Liver (tissue), 9 donors: ENCODE data around the gene KCNMB2. TPM values are rescaled to one million over a fixed set of nuclear protein-coding genes. Genes with fewer than 3 reads are reported as not detected.

Source experiments
- DNase-seq: peaks from one replicate; pipeline ENCODE4 v3.0.0-alpha.2; 2017; ENCODE audit warnings: low spot score
- H3K27ac ChIP-seq, 2 donors: one replicate each; pipeline ENCODE4 v1.7.0; 2013; ENCODE audit warnings: inconsistent platforms in 2 of 2, low read length in 2 of 2, control low read depth in 1 of 2, low read depth in 1 of 2, mild to moderate bottlenecking in 1 of 2
- H3K27me3 ChIP-seq, 4 donors: one replicate each; pipeline versions ENCODE4 v1.6.1 to v1.7.0; 2013; ENCODE audit warnings: low read length in 3 of 4, inconsistent platforms in 1 of 4, mild to moderate bottlenecking in 1 of 4, moderate library complexity in 1 of 4; ENCODE audit not compliant: control insufficient read depth in 4 of 4, insufficient read depth in 4 of 4
- H3K36me3 ChIP-seq, 4 donors: one replicate each; pipeline versions ENCODE4 v1.6.1 to v1.7.0; 2013; ENCODE audit warnings: low read length in 3 of 4, mild to moderate bottlenecking in 3 of 4, low read depth in 1 of 4, moderate library complexity in 1 of 4; ENCODE audit not compliant: control insufficient read depth in 4 of 4, insufficient read depth in 3 of 4
- H3K4me1 ChIP-seq, 4 donors: one replicate each; pipeline versions ENCODE4 v1.6.1 to v1.7.0; 2013; ENCODE audit warnings: low read length in 3 of 4, mild to moderate bottlenecking in 3 of 4, moderate library complexity in 1 of 4; ENCODE audit not compliant: control insufficient read depth in 4 of 4, insufficient read depth in 4 of 4
- H3K4me3 ChIP-seq, 3 donors: one replicate each; pipeline versions ENCODE4 v1.6.1 to v1.7.0; 2013; ENCODE audit warnings: low read length in 3 of 3, control low read depth in 1 of 3, low read depth in 1 of 3, mild to moderate bottlenecking in 1 of 3
- H3K9ac ChIP-seq, 2 donors: one replicate each; pipeline ENCODE4 v1.7.0; 2013; ENCODE audit warnings: low read length in 2 of 2, mild to moderate bottlenecking in 2 of 2, moderate library complexity in 2 of 2, control low read depth in 1 of 2, low read depth in 1 of 2
- H3K9me3 ChIP-seq, 4 donors: one replicate each; pipeline versions ENCODE4 v1.6.1 to v1.7.0; 2013; ENCODE audit warnings: low read length in 3 of 4; ENCODE audit not compliant: control insufficient read depth in 4 of 4
- EGR1 ChIP-seq, 2 donors: IDR thresholded peaks; 2 replicates each; pipeline ENCODE4 v1.6.1; 2016 to 2018; ENCODE audit warnings: antibody characterized with exemption in 2 of 2, low read depth in 2 of 2
- FOXA1 ChIP-seq: IDR thresholded peaks from 2 replicates; pipeline ENCODE4 v1.6.1; 2016; ENCODE audit warnings: antibody characterized with exemption
- GABPA ChIP-seq, 2 donors: IDR thresholded peaks in 1 of 2; conservative IDR thresholded peaks in 1 of 2; 2 replicates each; pipeline ENCODE4 v1.6.1; 2016; ENCODE audit warnings: antibody characterized with exemption in 2 of 2, mild to moderate bottlenecking in 1 of 2, moderate library complexity in 1 of 2
- HNF4A ChIP-seq, 2 donors: conservative IDR thresholded peaks; 2 replicates each; pipeline ENCODE4 v1.6.1; 2016; ENCODE audit warnings: antibody characterized with exemption in 2 of 2, mild to moderate bottlenecking in 2 of 2
- HNF4G ChIP-seq: IDR thresholded peaks from 2 replicates; pipeline ENCODE4 v1.6.1; 2016; ENCODE audit warnings: antibody characterized with exemption
- NR2F2 ChIP-seq: IDR thresholded peaks from 2 replicates; pipeline ENCODE4 v1.6.1; 2016; ENCODE audit warnings: antibody characterized with exemption
- RAD21 ChIP-seq, 2 donors: IDR thresholded peaks; 2 replicates each; pipeline ENCODE4 v1.6.1; 2016; ENCODE audit warnings: antibody characterized with exemption in 2 of 2, mild to moderate bottlenecking in 2 of 2
- RXRA ChIP-seq, 2 donors: IDR thresholded peaks; 2 replicates each; pipeline ENCODE4 v1.6.1; 2017 to 2018; ENCODE audit warnings: antibody characterized with exemption in 2 of 2, mild to moderate bottlenecking in 1 of 2
- SP1 ChIP-seq: IDR thresholded peaks from 2 replicates; pipeline ENCODE4 v1.6.1; 2018; ENCODE audit warnings: antibody characterized with exemption, mild to moderate bottlenecking
- WGBS: extraction: QIAGEN DNeasy Blood & Tissue Kit; methylation state at CpG from one replicate; pipeline ENCODE4 v1.1.7; 2013; 5-methylcytosine and 5-hydroxymethylcytosine counted together
- polyA plus RNA-seq, 2 donors: library from polyadenylated mRNA; stranded (reverse) in 1 of 2; unstranded in 1 of 2; fragments of 200-250 nt in 1 of 2; fragments of >200 nt in 1 of 2; fragmentation: Nextera tagmentation in 1 of 2; extraction: Ambion mirVana in 1 of 2; gene quantifications; one replicate each; pipeline versions ENCODE4 v1.2.1 to v1.2.3, GENCODE V29; 2013 to 2015
- total RNA-seq, 2 donors: library from RNA; depleted of rRNA; stranded (reverse); fragments of >200 nt; gene quantifications; one replicate each; pipeline ENCODE4 v1.2.3, GENCODE V29; 2014
- TF ChIP-seq, protein P1 (sequence below): fragments of 150-350 bp; IDR thresholded peaks from 2 replicates; pipeline ENCODE4 v1.5.1; 2017; ENCODE audit warnings: improper control_type of control experiment, low read depth, low read length; ENCODE audit not compliant: missing input control
- TF ChIP-seq, protein P2 (sequence below): IDR thresholded peaks from 2 replicates; pipeline ENCODE4 v1.6.1; 2016; ENCODE audit warnings: antibody characterized with exemption
- TF ChIP-seq, protein P3 (sequence below): IDR thresholded peaks from 2 replicates; pipeline ENCODE4 v1.6.1; 2016; ENCODE audit warnings: antibody characterized with exemption, mild to moderate bottlenecking
- donor health status: healthy.
- donor health status: healthy.
- donor health status: healthy.
- donor health status: healthy.
- donor health status: healthy.

KCNMB2 gene
- total and polyA plus RNA-seq, 4 donors = 0.08 to 0.33 (median 0.16) TPM; not detected in 1

DNA sequence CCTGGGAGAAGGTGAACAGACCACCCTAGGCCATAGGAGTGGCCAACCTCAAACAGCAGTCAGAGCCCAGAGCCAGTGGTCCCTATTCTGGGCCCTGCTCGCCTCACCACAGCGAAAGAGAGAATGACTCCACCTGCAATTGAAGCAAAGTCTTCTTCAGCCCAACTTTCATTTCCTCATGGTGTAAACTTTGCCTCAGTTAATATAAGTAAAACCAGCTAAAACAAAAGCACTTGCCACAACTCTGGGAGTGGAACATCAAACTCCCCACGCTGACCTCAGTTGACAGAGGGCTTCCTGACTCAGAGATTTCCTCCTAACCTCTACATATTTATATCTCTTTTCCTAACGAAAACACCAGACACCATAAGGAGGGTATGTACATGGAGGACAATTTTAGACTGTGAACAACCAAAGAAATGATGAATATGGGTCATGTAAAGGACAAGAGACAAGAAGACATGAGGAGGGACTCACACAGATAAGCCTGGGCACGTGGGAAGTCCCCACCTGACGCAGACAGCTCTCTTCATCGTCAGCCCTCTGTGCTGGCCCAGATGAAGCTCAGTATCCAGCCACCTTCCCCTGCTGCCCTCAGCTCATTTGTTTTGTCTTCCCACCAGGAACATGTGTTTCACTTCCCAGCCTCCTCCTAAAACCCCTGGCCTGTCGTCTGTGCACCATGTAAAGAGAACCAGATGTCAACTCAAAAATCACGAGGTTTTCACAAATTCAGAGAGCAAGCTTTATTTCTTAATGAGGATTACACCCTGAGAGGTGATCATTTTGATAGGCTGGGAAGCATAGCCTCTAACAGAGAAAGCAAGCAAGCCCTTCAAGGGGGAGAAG lies 140.9 kb downstream of the KCNMB2 start:
- no peak for DNase-seq
- TF ChIP-seq HNF4A (conservative IDR thresholded peaks at IDR 0.05) = no peak
- peak; percentile 25 for TF ChIP-seq NR2F2
- Histone ChIP-seq H3K4me3 (no peak overlapping the region), H3K9ac (no peak overlapping the region), H3K36me3 (no peaks in the 10 kb centered on the region), H3K4me1 (no peaks in the 10 kb centered on the region), H3K27me3 (no peaks in the 10 kb centered on the region), H3K27ac (no peak overlapping the region), H3K9me3 (no peaks in the 10 kb centered on the region)
- WGBS = 58% methylated on average over 9 of the region's 9 CpGs

DNA sequence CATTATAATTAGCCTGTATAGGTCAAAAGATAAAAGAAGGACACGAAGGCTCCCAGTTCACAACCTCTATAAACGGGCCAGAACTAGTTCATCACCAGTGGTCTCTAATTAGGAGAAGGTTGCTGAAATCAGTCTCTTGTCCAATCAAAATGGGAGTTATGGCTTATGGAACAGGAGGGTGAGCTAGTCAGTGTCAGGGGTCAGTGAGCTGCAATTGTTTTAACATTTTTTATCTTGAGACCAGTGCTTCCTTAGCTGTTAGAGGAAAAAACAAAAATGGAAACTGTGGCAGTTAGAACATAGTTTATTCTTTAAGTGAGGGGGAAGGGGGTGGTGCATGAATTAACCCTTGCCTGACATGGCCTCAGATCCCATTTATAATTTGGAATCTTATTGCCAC lies 141.7 kb downstream of the KCNMB2 start:
- Histone ChIP-seq H3K4me3 (no peak overlapping the region), H3K27ac (no peak overlapping the region), H3K4me1 (no peaks in the 10 kb centered on the region), H3K9ac (no peak overlapping the region), H3K36me3 (no peaks in the 10 kb centered on the region), H3K27me3 (no peaks in the 10 kb centered on the region), H3K9me3 (peaks cover 0 to 2% (median 0%) of the 10 kb centered on the region in 4 donors)
- TF ChIP-seq GABPA (IDR thresholded peaks at IDR 0.05 in 1 of 2, conservative IDR thresholded peaks at IDR 0.05 in 1 of 2) (no peak), NR2F2 (peak; percentile 93)
- WGBS = 67% methylated on average over 2 of the region's 2 CpGs
- DNase-seq = no peak

DNA sequence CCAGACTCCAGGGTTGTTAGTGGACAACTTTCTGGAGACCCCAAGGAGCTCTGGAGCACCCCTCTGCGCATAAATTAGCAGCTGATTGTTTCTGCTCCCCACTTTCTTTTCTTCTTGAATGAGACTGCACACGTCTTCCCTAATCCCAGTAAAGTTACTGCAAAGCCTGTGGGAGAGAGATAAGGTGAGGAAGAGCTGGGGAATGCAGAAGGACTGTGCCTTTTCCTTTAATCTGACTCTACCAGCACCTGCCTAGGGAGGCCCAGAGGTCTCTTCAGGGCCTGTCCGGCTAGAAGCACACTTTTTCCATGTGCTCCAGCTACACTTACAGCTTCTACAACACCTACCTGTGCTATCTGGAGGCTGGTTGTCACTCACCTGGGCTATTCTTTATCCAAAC lies 143.8 kb downstream of the KCNMB2 start:
- TF ChIP-seq FOXA1 = no peak
- TF ChIP-seq RAD21 (IDR thresholded peaks at IDR 0.05) = no peak
- TF ChIP-seq, protein P1, sequence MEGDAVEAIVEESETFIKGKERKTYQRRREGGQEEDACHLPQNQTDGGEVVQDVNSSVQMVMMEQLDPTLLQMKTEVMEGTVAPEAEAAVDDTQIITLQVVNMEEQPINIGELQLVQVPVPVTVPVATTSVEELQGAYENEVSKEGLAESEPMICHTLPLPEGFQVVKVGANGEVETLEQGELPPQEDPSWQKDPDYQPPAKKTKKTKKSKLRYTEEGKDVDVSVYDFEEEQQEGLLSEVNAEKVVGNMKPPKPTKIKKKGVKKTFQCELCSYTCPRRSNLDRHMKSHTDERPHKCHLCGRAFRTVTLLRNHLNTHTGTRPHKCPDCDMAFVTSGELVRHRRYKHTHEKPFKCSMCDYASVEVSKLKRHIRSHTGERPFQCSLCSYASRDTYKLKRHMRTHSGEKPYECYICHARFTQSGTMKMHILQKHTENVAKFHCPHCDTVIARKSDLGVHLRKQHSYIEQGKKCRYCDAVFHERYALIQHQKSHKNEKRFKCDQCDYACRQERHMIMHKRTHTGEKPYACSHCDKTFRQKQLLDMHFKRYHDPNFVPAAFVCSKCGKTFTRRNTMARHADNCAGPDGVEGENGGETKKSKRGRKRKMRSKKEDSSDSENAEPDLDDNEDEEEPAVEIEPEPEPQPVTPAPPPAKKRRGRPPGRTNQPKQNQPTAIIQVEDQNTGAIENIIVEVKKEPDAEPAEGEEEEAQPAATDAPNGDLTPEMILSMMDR = no peak
- no peak for TF ChIP-seq SP1
- TF ChIP-seq RXRA (IDR thresholded peaks at IDR 0.05) = no peak
- TF ChIP-seq HNF4G = no peak
- TF ChIP-seq, protein P2, sequence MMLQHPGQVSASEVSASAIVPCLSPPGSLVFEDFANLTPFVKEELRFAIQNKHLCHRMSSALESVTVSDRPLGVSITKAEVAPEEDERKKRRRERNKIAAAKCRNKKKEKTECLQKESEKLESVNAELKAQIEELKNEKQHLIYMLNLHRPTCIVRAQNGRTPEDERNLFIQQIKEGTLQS = no peak
- Histone ChIP-seq H3K4me3 (no peak overlapping the region), H3K27ac (no peak overlapping the region), H3K36me3 (no peaks in the 10 kb centered on the region), H3K9ac (no peak overlapping the region), H3K4me1 (no peaks in the 10 kb centered on the region), H3K27me3 (no peaks in the 10 kb centered on the region), H3K9me3 (peaks cover 0 to 4% (median 0%) of the 10 kb centered on the region in 4 donors)
- DNase-seq = no peak
- 34% methylated on average over 3 of the region's 3 CpGs for WGBS

DNA sequence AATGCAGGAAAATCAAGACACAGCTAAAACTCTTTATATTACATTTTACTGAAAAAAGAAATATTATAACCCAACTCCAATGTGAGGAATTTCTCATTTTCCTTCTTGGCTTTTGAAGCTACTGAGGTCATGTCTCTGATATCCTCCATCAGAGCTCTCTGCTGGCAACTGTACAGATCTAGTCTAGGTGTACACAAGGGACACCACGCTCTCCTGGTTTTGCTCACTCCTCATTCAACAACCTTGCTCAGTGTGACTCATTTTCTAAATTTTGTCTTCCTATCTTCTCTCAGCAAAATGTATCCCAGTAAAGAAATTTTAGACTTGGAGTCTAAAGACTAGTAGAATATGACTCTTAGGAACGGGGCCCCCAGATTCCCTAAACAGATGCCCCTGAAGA lies 144.3 kb downstream of the KCNMB2 start:
- TF ChIP-seq, protein P2 = no peak
- TF ChIP-seq, protein P3, sequence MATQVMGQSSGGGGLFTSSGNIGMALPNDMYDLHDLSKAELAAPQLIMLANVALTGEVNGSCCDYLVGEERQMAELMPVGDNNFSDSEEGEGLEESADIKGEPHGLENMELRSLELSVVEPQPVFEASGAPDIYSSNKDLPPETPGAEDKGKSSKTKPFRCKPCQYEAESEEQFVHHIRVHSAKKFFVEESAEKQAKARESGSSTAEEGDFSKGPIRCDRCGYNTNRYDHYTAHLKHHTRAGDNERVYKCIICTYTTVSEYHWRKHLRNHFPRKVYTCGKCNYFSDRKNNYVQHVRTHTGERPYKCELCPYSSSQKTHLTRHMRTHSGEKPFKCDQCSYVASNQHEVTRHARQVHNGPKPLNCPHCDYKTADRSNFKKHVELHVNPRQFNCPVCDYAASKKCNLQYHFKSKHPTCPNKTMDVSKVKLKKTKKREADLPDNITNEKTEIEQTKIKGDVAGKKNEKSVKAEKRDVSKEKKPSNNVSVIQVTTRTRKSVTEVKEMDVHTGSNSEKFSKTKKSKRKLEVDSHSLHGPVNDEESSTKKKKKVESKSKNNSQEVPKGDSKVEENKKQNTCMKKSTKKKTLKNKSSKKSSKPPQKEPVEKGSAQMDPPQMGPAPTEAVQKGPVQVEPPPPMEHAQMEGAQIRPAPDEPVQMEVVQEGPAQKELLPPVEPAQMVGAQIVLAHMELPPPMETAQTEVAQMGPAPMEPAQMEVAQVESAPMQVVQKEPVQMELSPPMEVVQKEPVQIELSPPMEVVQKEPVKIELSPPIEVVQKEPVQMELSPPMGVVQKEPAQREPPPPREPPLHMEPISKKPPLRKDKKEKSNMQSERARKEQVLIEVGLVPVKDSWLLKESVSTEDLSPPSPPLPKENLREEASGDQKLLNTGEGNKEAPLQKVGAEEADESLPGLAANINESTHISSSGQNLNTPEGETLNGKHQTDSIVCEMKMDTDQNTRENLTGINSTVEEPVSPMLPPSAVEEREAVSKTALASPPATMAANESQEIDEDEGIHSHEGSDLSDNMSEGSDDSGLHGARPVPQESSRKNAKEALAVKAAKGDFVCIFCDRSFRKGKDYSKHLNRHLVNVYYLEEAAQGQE = no peak
- TF ChIP-seq EGR1 (IDR thresholded peaks at IDR 0.05; ENCODE audit: low read depth in 2 of 2) = no peak
- TF ChIP-seq, protein P1 = no peak
- Histone ChIP-seq H3K27ac (no peak overlapping the region), H3K9me3 (peaks cover 0 to 4% (median 0%) of the 10 kb centered on the region in 4 donors), H3K4me3 (no peak overlapping the region), H3K36me3 (no peaks in the 10 kb centered on the region), H3K9ac (no peak overlapping the region), H3K4me1 (no peaks in the 10 kb centered on the region), H3K27me3 (no peaks in the 10 kb centered on the region)
- 64% methylated on average over 2 of the region's 2 CpGs for WGBS
- no peak for DNase-seq
